AG04450 (cell line): ENCODE results near the gene ENTPD8. TPM values are rescaled to one million over a fixed set of nuclear protein-coding genes. Genes with fewer than 3 reads are reported as not detected.

Source experiments
- CTCF ChIA-PET: fragments of 300-600, 350-600 bp; formaldehyde crosslinking; extraction: SDS; loops from one replicate; lab custom pipeline; 2022; ENCODE audit warnings: antibody characterized with exemption, inconsistent platforms; lab: Charles Lee
- POLR2A ChIA-PET: fragments of 350-600 bp; formaldehyde crosslinking; extraction: SDS; loops from one replicate; lab custom pipeline; 2021; ENCODE audit warnings: antibody characterized with exemption, inconsistent platforms; lab: Yijun Ruan, JAX
- DNase-seq: peaks from one replicate; pipeline ENCODE4 v3.0.0-alpha.2; 2011; ENCODE audit warnings: low read depth, low spot score
- H3K27ac ChIP-seq: one replicate; pipeline ENCODE4 v1.5.1; 2012; ENCODE audit warnings: low read depth, low read length, control low read depth
- H3K27me3 ChIP-seq: one replicate; pipeline ENCODE4 v1.6.0; 2012; ENCODE audit warnings: low read length; ENCODE audit not compliant: control insufficient read depth, insufficient read depth
- H3K4me3 ChIP-seq: 2 replicates; pipeline ENCODE4 v1.5.1; 2011; ENCODE audit warnings: mild to moderate bottlenecking, low read depth, low read length, control low read depth
- H3K9me3 ChIP-seq: 2 replicates; pipeline ENCODE4 v1.5.1; 2012; ENCODE audit warnings: low read length; ENCODE audit not compliant: control insufficient read depth, insufficient read depth
- CTCF ChIP-seq: IDR thresholded peaks from 2 replicates; pipeline ENCODE4 v1.5.1; 2011; ENCODE audit warnings: low read depth, low read length, control low read depth, inconsistent platforms
- polyA plus RNA-seq: library from polyadenylated mRNA; depleted of rRNA; stranded (reverse); fragments of >200 nt; gene quantifications from 2 replicates; pipeline ENCODE4 v1.2.3, GENCODE V29; 2011

ENTPD8 gene
- polyA plus RNA-seq, 1 experiment = not detected

GRCh38 chr9:137395666-137396010 lies 45.5 kb downstream of the ENTPD8 start:
- Histone ChIP-seq H3K9me3 (peaks cover 23% of the 10 kb centered on the region), H3K27ac (no peak overlapping the region), H3K4me3 (no peak overlapping the region), H3K27me3 (no peaks in the 10 kb centered on the region)
- TF ChIP-seq CTCF = no peak
- ChIA-PET POLR2A (interaction anchor here (0.7 to 1.3 kb wide), 3 partner anchors 11 to 446 kb away, joined by 3 to 7 read pairs (median 3); partner anchors contain the start of gene TUBB4B), CTCF (interaction anchor here (0.5 kb wide), 1 partner anchor 27 kb away, joined by 3 read pairs; the partner anchor contains the start of gene EXD3)
- no peak for DNase-seq

DNA sequence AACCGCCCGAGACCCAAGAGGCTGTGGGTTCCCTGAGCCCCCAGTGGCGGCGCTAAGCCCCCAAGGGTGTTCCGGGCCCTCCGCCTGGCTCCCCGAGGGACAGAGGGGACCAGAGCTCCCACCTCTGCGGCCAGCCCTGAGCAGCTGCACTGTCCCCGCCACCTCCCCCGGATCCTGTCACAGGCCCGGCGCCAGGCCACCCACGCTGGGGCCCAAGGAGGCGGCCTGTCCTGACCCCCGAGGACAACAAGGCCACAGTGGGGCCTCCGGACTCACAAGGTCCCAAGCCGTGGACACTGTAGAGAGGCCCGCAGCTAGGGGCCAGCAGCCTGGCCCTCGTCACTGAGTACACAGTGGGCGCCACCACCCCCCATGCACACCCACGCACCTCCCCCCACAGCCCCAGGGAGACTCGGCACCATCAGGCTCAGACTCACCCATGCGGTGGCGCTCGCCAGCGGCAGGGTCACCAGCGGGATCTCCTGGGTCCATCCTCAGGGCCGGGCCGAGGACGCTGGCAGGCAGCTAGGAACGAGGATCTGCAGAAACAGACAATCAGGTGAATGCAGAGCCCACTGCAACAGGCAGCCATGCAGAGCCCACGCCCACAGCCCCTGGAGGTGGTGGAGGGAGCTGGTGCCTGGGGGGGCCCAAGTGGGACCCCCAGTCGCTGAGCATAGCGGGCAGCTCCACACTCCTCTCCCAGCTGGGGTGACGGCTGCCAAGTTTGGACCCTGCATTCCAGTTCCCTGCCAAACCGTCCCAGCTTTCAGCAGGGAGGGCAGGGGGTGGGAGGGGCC lies 46.1 kb downstream of the ENTPD8 start:
- no peak overlapping the region for H3K4me3 ChIP-seq
- peaks cover 23% of the 10 kb centered on the region for H3K9me3 ChIP-seq
- ChIA-PET POLR2A (interaction anchor here (0.7 to 1.3 kb wide), 2 partner anchors 154 to 446 kb away, joined by 3 to 7 read pairs; partner anchors contain the start of gene TUBB4B), CTCF (interaction anchor here (0.5 kb wide), 1 partner anchor 28 kb away, joined by 3 read pairs; the partner anchor contains the start of gene EXD3)
- TF ChIP-seq CTCF = no peak
- no peaks in the 10 kb centered on the region for H3K27me3 ChIP-seq
- no peak overlapping the region for H3K27ac ChIP-seq
- no peak for DNase-seq

DNA sequence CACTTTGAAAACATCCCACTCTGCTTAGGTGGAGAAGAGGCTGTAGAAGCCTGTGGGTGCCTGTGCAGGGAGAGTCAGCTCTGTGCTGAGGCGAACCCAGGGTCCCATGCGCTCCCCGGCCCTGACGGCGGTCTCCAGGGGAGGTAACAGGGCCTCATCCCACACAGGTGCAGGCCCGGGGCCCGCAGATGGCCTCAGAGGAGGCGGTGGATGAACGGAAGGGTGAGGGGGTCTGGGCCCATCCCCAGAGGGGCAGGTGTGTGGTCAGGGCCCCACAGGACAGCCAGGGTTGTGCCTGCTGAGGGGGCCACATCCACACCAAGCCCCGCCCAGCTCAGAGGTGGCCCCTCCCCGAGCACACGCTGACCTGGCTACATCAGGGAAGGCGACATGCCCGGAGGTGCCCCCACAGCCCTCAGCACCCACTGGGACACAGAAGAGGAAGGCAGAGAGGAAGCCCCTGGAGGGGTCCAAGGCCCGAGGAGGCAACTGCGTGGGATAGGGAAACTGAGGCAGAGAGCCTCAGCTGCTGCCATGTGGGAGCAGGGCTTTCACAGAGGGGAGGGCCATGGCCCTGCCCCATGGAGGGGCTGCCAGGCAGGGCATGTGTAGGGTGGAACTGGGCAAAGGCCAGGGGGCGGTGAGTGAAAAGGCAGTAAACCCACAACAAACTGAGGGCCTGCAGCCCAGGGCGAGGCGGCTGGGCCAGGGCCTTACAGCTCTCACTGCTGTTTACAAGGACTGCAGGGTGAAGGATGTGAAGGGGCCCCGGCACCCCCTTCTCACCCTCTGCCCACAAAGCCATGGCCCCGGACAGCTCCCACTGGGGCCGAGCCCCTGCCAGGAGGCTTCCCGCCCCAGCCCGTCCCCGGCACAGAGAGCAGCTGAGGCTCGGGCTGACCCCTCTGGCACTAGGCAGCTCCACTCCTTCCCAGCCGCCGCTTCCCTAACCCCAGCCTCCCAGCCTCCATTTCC lies 47.7 kb downstream of the ENTPD8 start:
- POLR2A ChIA-PET = no interaction called here
- Histone ChIP-seq H3K27me3 (no peaks in the 10 kb centered on the region), H3K27ac (no peak overlapping the region), H3K4me3 (no peak overlapping the region), H3K9me3 (peaks cover 17% of the 10 kb centered on the region)
- no peak for DNase-seq
- CTCF ChIA-PET = no interaction called here
- TF ChIP-seq CTCF = no peak

- H3K27me3 ChIP-seq = peaks cover 2% of the 10 kb centered on the region
- H3K27ac ChIP-seq = no peak overlapping the region
- ChIA-PET POLR2A (no interaction called here), CTCF (no interaction called here)
- H3K9me3 ChIP-seq = peaks cover 8% of the 10 kb centered on the region
- DNase-seq = no peak
- no peak overlapping the region for H3K4me3 ChIP-seq
- no peak for TF ChIP-seq CTCF
Observed at GRCh38 chr9:137392232-137393007, 48.7 kb downstream of the ENTPD8 start.
